Type B pancreatic cell (in vitro differentiated cells): ENCODE measurements around the gene MCHR1. TPM values are rescaled to one million over a fixed set of nuclear protein-coding genes. Genes with fewer than 3 reads are reported as not detected.

ENCODE experiments used
- DNase-seq: peaks from one replicate; pipeline ENCODE4 v3.0.0; 2021; ENCODE audit warnings: mixed read lengths; ENCODE audit not compliant: unreplicated experiment; ENCODE audit errors: extremely low spot score
- H3K27ac Mint-ChIP-seq: 2 replicates; pipeline ENCODE4 v1.8.0; 2021; ENCODE audit warnings: mild to moderate bottlenecking, mixed read lengths
- H3K27me3 Mint-ChIP-seq: 2 replicates; pipeline ENCODE4 v1.8.0; 2021; ENCODE audit warnings: mixed read lengths
- H3K36me3 Mint-ChIP-seq: 2 replicates; pipeline ENCODE4 v1.8.0; 2021; ENCODE audit warnings: mixed read lengths
- H3K4me1 Mint-ChIP-seq: one replicate; pipeline ENCODE4 v1.8.0; 2021; ENCODE audit warnings: mixed read lengths; ENCODE audit not compliant: unreplicated experiment
- H3K4me3 Mint-ChIP-seq: 2 replicates; pipeline ENCODE4 v1.8.0; 2021; ENCODE audit warnings: mild to moderate bottlenecking, mixed read lengths
- H3K9me3 Mint-ChIP-seq: 2 replicates; pipeline ENCODE4 v1.8.0; 2021; ENCODE audit warnings: mixed read lengths
- CTCF ChIP-seq: fragments of 200-600 bp; sonication (generic); conservative IDR thresholded peaks from 2 replicates; pipeline ENCODE4 v1.5.0; 2021; ENCODE audit warnings: antibody characterized with exemption, mild to moderate bottlenecking
- total RNA-seq: library from RNA; stranded (reverse); gene quantifications from 2 replicates; pipeline ENCODE4 v1.2.1, GENCODE V29; 2021; ENCODE audit warnings: low replicate concordance

MCHR1 gene
- total RNA-seq, 1 donor from 2014 or later = 6.9 TPM

- no peak overlapping the region for H3K4me3 Mint-ChIP-seq
- H3K4me1 Mint-ChIP-seq = peaks cover 8% of the 10 kb centered on the region
- no peak for DNase-seq
- TF ChIP-seq CTCF = no peak
- no peaks in the 10 kb centered on the region for H3K9me3 Mint-ChIP-seq
- no peak overlapping the region for H3K27ac Mint-ChIP-seq
- H3K27me3 Mint-ChIP-seq = no peaks in the 10 kb centered on the region
- H3K36me3 Mint-ChIP-seq = no peaks in the 10 kb centered on the region
These were observed 18.6 kb upstream of the MCHR1 start for GRCh38 chr22:40660730-40661129.

GRCh38 chr22:40661671-40662070 lies 17.6 kb upstream of the MCHR1 start:
- no peak overlapping the region for H3K4me3 Mint-ChIP-seq
- H3K9me3 Mint-ChIP-seq = no peaks in the 10 kb centered on the region
- no peak for DNase-seq
- no peaks in the 10 kb centered on the region for H3K36me3 Mint-ChIP-seq
- H3K27ac Mint-ChIP-seq = no peak overlapping the region
- H3K4me1 Mint-ChIP-seq = peaks cover 8% of the 10 kb centered on the region
- TF ChIP-seq CTCF = no peak
- no peaks in the 10 kb centered on the region for H3K27me3 Mint-ChIP-seq

GRCh38 chr22:40665312-40665711 lies 14.0 kb upstream of the MCHR1 start:
- H3K4me3 Mint-ChIP-seq = no peak overlapping the region
- H3K9me3 Mint-ChIP-seq = peaks cover 5% of the 10 kb centered on the region
- H3K36me3 Mint-ChIP-seq = no peaks in the 10 kb centered on the region
- no peak for DNase-seq
- H3K27me3 Mint-ChIP-seq = no peaks in the 10 kb centered on the region
- H3K4me1 Mint-ChIP-seq = peaks cover 19% of the 10 kb centered on the region
- no peak overlapping the region for H3K27ac Mint-ChIP-seq
- no peak for TF ChIP-seq CTCF

GRCh38 chr22:40666151-40666848 lies 13.0 kb upstream of the MCHR1 start:
- Mint-ChIP-seq H3K27ac (no peak overlapping the region), H3K9me3 (peaks cover 5% of the 10 kb centered on the region), H3K36me3 (no peaks in the 10 kb centered on the region), H3K4me1 (peaks cover 19% of the 10 kb centered on the region), H3K27me3 (no peaks in the 10 kb centered on the region), H3K4me3 (no peak overlapping the region)
- TF ChIP-seq CTCF = no peak
- DNase-seq = no peak

GRCh38 chr22:40668611-40669411 lies 10.5 kb upstream of the MCHR1 start:
- no peak overlapping the region for H3K4me3 Mint-ChIP-seq
- no peak for DNase-seq
- peaks cover 5% of the 10 kb centered on the region for H3K9me3 Mint-ChIP-seq
- H3K27ac Mint-ChIP-seq = peak overlapping the region; percentile 32
- TF ChIP-seq CTCF = no peak
- no peaks in the 10 kb centered on the region for H3K27me3 Mint-ChIP-seq
- no peaks in the 10 kb centered on the region for H3K36me3 Mint-ChIP-seq
- peaks cover 19% of the 10 kb centered on the region for H3K4me1 Mint-ChIP-seq
